Panc1 (cell line): ENCODE results near the gene GMDS. TPM values are rescaled to one million over a fixed set of nuclear protein-coding genes. Genes with fewer than 3 reads are reported as not detected.

ENCODE experiments used
- ATAC-seq: fragments of 200-7000 bp; cut with Tn5 transposase; 2 replicates; pipeline ENCODE4 v1.9.1; 2020; ENCODE audit warnings: mild to moderate bottlenecking, moderate library complexity
- BruUV-seq: library from RNA; stranded (reverse); fragments of 400-500 nt; replicated peaks from 2 replicates; lab custom pipeline; 2021; lab: Mats Ljungman, UMichigan
- CTCF ChIA-PET: fragments of 300-600 bp; sonication (Branson Sonifier 250); formaldehyde crosslinking; loops from one replicate; lab custom pipeline; 2022; ENCODE audit warnings: antibody characterized with exemption; lab: Charles Lee
- POLR2A ChIA-PET: fragments of 300-600 bp; sonication (Branson Sonifier 250); formaldehyde crosslinking; loops from one replicate; lab custom pipeline; 2022; ENCODE audit warnings: antibody characterized with exemption; lab: Charles Lee
- DNase-seq: peaks from one replicate; pipeline ENCODE4 v3.0.0-alpha.2; 2010; ENCODE audit warnings: low read depth, low spot score
- H3K27ac ChIP-seq: 2 replicates; pipeline ENCODE4 v1.5.1; 2011; ENCODE audit warnings: mild to moderate bottlenecking, low read length, inconsistent platforms
- H3K27me3 ChIP-seq: fragments of 200-500 bp; sonication (Bioruptor generic); 2 replicates; pipeline ENCODE4 v1.6.0; 2014; ENCODE audit warnings: low read length, inconsistent platforms; ENCODE audit not compliant: control insufficient read depth, insufficient read depth
- H3K36me3 ChIP-seq: fragments of 200-500 bp; sonication (Bioruptor generic); 2 replicates; pipeline ENCODE4 v1.5.1; 2014; ENCODE audit warnings: inconsistent platforms, mild to moderate bottlenecking, low read length, moderate library complexity; ENCODE audit not compliant: control insufficient read depth, insufficient read depth
- H3K4me1 ChIP-seq: 2 replicates; pipeline ENCODE4 v1.5.1; 2011; ENCODE audit warnings: inconsistent platforms, mild to moderate bottlenecking, low read length, moderate library complexity; ENCODE audit not compliant: control insufficient read depth, insufficient read depth
- H3K4me3 ChIP-seq, 2 experiments: 2 replicates each; pipeline ENCODE4 v1.5.1; 2011 to 2012; ENCODE audit warnings: low read depth in 2 of 2, low read length in 2 of 2, mild to moderate bottlenecking in 2 of 2, inconsistent platforms in 1 of 2, moderate library complexity in 1 of 2
- H3K9me3 ChIP-seq: fragments of 200-500 bp; sonication (Bioruptor generic); 2 replicates; pipeline ENCODE4 v1.5.1; 2014; ENCODE audit warnings: low read depth, mild to moderate bottlenecking, inconsistent platforms, low read length, moderate library complexity; ENCODE audit not compliant: control insufficient read depth, insufficient read depth
- CTCF ChIP-seq: fragments of 450-650 bp; IDR thresholded peaks from 2 replicates; pipeline ENCODE4 v1.5.1; 2017; ENCODE audit warnings: mild to moderate bottlenecking
- POLR2AphosphoS5 ChIP-seq: IDR thresholded peaks from 2 replicates; pipeline ENCODE4 v1.6.1; 2012; ENCODE audit warnings: mild to moderate bottlenecking, low read depth, low read length, moderate library complexity
- REST ChIP-seq, 2 experiments: IDR thresholded peaks; 2 replicates each; pipeline ENCODE4 v1.6.1; 2011 to 2012; ENCODE audit warnings: low read depth in 2 of 2, control low read depth in 1 of 2, low read length in 1 of 2, mild to moderate bottlenecking in 1 of 2, moderate library complexity in 1 of 2; ENCODE audit not compliant: insufficient read depth in 1 of 2
- SIN3A ChIP-seq: IDR thresholded peaks from 2 replicates; pipeline ENCODE4 v1.6.1; 2012; ENCODE audit warnings: low read depth, mild to moderate bottlenecking, low read length, moderate library complexity, borderline replicate concordance; ENCODE audit not compliant: insufficient read depth
- TCF7L2 ChIP-seq: IDR thresholded peaks from 2 replicates; pipeline ENCODE4 v1.6.1; 2011; ENCODE audit warnings: mild to moderate bottlenecking, low read depth, low read length, inconsistent platforms
- in situ Hi-C: cut with HindIII; loops from 2 replicates; pipeline ENCODE4 v1.10.0; 2016; ENCODE audit warnings: low sequenced_read_pairs, low pct_unique_long_range_greater_than_20kb
- intact Hi-C: fragments of 100-400 bp; cut with micrococcal nuclease; formaldehyde crosslinking; loops from one replicate; pipeline ENCODE4 v1.10.0; 2022; ENCODE audit not compliant: unreplicated experiment
- total RNA-seq: library from RNA; stranded (reverse); gene quantifications from one replicate; pipeline ENCODE4 v1.2.1, GENCODE V29; 2021; ENCODE audit not compliant: unreplicated experiment

Gene GMDS
- total RNA-seq, 1 experiment from 2014 or later, result 9.8 TPM

- ATAC-seq, result no peak
- CTCF ChIA-PET, result no interaction called here
Observed at GRCh38 chr6:2162079-2162445, 83.3 kb downstream of the GMDS start.

GRCh38 chr6:2158596-2159271, 86.7 kb downstream of the GMDS start:
- Histone ChIP-seq H3K9me3 (no peaks in the 10 kb centered on the region), H3K4me3 (no peak overlapping the region), H3K27me3 (no peaks in the 10 kb centered on the region; the same call in none of the 2 replicates), H3K27ac (no peak overlapping the region), H3K4me1 (no peaks in the 10 kb centered on the region), H3K36me3 (no peaks in the 10 kb centered on the region)
- BruUV-seq, result no TSS peak
- ChIA-PET CTCF (no interaction called here), POLR2A (no interaction called here)
- ATAC-seq (no peak), DNase-seq (no peak)
- intact Hi-C loops, result no loop called here
- TF ChIP-seq CTCF (peak; percentile 66), REST (IDR thresholded peaks at IDR 0.05; ENCODE audit: insufficient read depth in 1 of 2, low read depth in 2 of 2, low read length in 1 of 2) (no peak)
- in situ Hi-C loops, result no loop called here

More at GRCh38 chr6:2162079-2162445, 83.3 kb downstream of the GMDS start:
- no peaks in the 10 kb centered on the region for H3K4me1 ChIP-seq
- TF ChIP-seq TCF7L2, result no peak
- no peak for TF ChIP-seq POLR2AphosphoS5
- no peak for TF ChIP-seq SIN3A
- no peak for TF ChIP-seq REST (IDR thresholded peaks at IDR 0.05; ENCODE audit: insufficient read depth in 1 of 2, low read depth in 2 of 2, low read length in 1 of 2)
- TF ChIP-seq CTCF, result no peak
- DNase-seq, result no peak
- BruUV-seq, result no TSS peak
- intact Hi-C loops (no loop called here), in situ Hi-C loops (no loop called here)
- H3K36me3 ChIP-seq, result no peaks in the 10 kb centered on the region
- no peak overlapping the region for H3K27ac ChIP-seq
- no peak overlapping the region for H3K4me3 ChIP-seq
- POLR2A ChIA-PET, result no interaction called here
- no peaks in the 10 kb centered on the region for H3K27me3 ChIP-seq
- H3K9me3 ChIP-seq, result no peaks in the 10 kb centered on the region
